Ovary (tissue), 9 donors: ENCODE data around the gene BBS1. TPM values are rescaled to one million over a fixed set of nuclear protein-coding genes. Genes with fewer than 3 reads are reported as not detected.

ENCODE experiments used
- DNase-seq, 5 donors: peaks; one replicate each; pipeline ENCODE4 v3.0.0-alpha.2; 2019 to 2020
- H3K27ac ChIP-seq, 2 donors: fragments of 200-600 bp; one replicate each; pipeline versions ENCODE4 v1.5.1 to v1.8.0; 2019 to 2022
- H3K27me3 ChIP-seq: fragments of 200-600 bp; one replicate; pipeline ENCODE4 v1.8.0; 2022
- H3K36me3 ChIP-seq: fragments of 200-600 bp; sonication (generic); one replicate; pipeline ENCODE4 v1.5.1; 2019
- H3K4me1 ChIP-seq: one replicate; pipeline ENCODE4 v1.8.1; 2013; ENCODE audit warnings: mild to moderate bottlenecking, moderate library complexity; ENCODE audit not compliant: insufficient read depth
- H3K4me3 ChIP-seq: fragments of 200-600 bp; sonication (generic); one replicate; pipeline ENCODE4 v1.5.1; 2017
- H3K9me3 ChIP-seq, 2 donors: fragments of 200-600 bp in 1 of 2; sonication (generic) in 1 of 2; one replicate each; pipeline versions ENCODE4 v1.5.1 to v1.8.1; 2013 to 2019; ENCODE audit warnings: mild to moderate bottlenecking in 1 of 2, moderate library complexity in 1 of 2
- CTCF ChIP-seq, 3 donors: fragments of 450-650 bp in 2 of 3; fragments of 200-600 bp in 1 of 3; IDR thresholded peaks; one replicate each; pipeline versions ENCODE4 v1.5.1 to v1.8.0; 2016 to 2022; ENCODE audit warnings: antibody characterized with exemption in 3 of 3, mild to moderate bottlenecking in 1 of 3
- EP300 ChIP-seq: sonication (generic); formaldehyde crosslinking; IDR thresholded peaks from one replicate; pipeline ENCODE4 v1.6.1; 2017; ENCODE audit warnings: antibody characterized with exemption
- POLR2A ChIP-seq: fragments of 450-650 bp; IDR thresholded peaks from one replicate; pipeline ENCODE4 v1.6.1; 2017; ENCODE audit warnings: antibody characterized with exemption, mild to moderate bottlenecking, moderate library complexity
- WGBS, 3 donors: extraction: QIAGEN DNeasy Blood & Tissue Kit in 1 of 3; methylation state at CpG; one replicate each; pipeline versions ENCODE4 v1.1.5 to v1.1.7; 2013 to 2017; 5-methylcytosine and 5-hydroxymethylcytosine counted together
- intact Hi-C, 4 donors: fragments of 100-400 bp; cut with DNase I; formaldehyde crosslinking; loops; one replicate each; pipeline versions ENCODE4 v1.11.0 to v1.15.1; 2022 to 2023
- polyA plus RNA-seq, 2 donors: library from polyadenylated mRNA; stranded (reverse); fragments of 200-250 nt in 1 of 2; fragments of 350-450 nt in 1 of 2; fragmentation: Illumina TruSeq in 1 of 2; extraction: RNeasy Lipid Tissue Mini Kit (QIAGEN cat#74804) in 1 of 2; gene quantifications; one replicate each; pipeline ENCODE4 v1.2.3, GENCODE V29; 2013 to 2014
- total RNA-seq, 7 donors: library from RNA; depleted of rRNA in 2 of 7; stranded (reverse); fragments of >200 nt in 2 of 7; fragmentation: NEBNext Ultra II Directional in 3 of 7; extraction: Animal tissue kit (Norgen Biotek cat#: 25700) in 3 of 7; gene quantifications; one replicate each; pipeline versions ENCODE4 v1.1.0 to v1.2.4, GENCODE V29; 2016 to 2023
- donor health status: DM: no; HTN: no; CAD: no; lungs with moderate emphysema.
- donor health status: DM: no; HTN: no; CAD: no.
- donor health status: Bipolar disorder and iron deficiency.
- donor health status: DM: yes; HTN: yes; CAD: no.
- donor health status: DM: no; HTN: no; CAD: no.
- donor health status: DM: yes; HTN: yes; CAD: no.

BBS1 gene
- total and polyA plus RNA-seq, 9 donors = 33.8 to 78.3 (median 67.2) TPM

GRCh38 chr11:66524304-66525040 is 14.0 kb downstream of the BBS1 start:
- no peak for TF ChIP-seq POLR2A
- TF ChIP-seq CTCF (IDR thresholded peaks at IDR 0.05) = no peak
- no peak for TF ChIP-seq EP300
- Histone ChIP-seq H3K9me3 (no peaks in the 10 kb centered on the region), H3K27ac (no peak overlapping the region), H3K27me3 (no peaks in the 10 kb centered on the region), H3K36me3 (no peaks in the 10 kb centered on the region), H3K4me1 (no peaks in the 10 kb centered on the region), H3K4me3 (no peak overlapping the region)
- intact Hi-C loops = no loop called here
- WGBS, 3 donors = 78 to 88% (median 79%) methylated on average over 10 of the region's 10 CpGs
- DNase-seq = no peak

- 77 to 81% (median 78%) methylated on average over 10 of the region's 10 CpGs for WGBS, 3 donors
- no peaks in the 10 kb centered on the region for H3K4me1 ChIP-seq
- no peaks in the 10 kb centered on the region for H3K36me3 ChIP-seq
- intact Hi-C loops = no loop called here
- no peak for DNase-seq
- H3K4me3 ChIP-seq = no peak overlapping the region
- H3K27me3 ChIP-seq = no peaks in the 10 kb centered on the region
- no peak overlapping the region for H3K27ac ChIP-seq
- TF ChIP-seq CTCF (IDR thresholded peaks at IDR 0.05) (no peak), POLR2A (no peak), EP300 (no peak)
- no peaks in the 10 kb centered on the region for H3K9me3 ChIP-seq
Observed at GRCh38 chr11:66529069-66529468, 18.6 kb downstream of the BBS1 start.

- DNase-seq = no peak
- TF ChIP-seq EP300 (no peak), POLR2A (no peak), CTCF (IDR thresholded peaks at IDR 0.05) (no peak)
- intact Hi-C loops = no loop called here
- H3K9me3 ChIP-seq = no peaks in the 10 kb centered on the region
- WGBS, 3 donors = 74 to 89% (median 85%) methylated on average over 13 of the region's 13 CpGs
- no peaks in the 10 kb centered on the region for H3K27me3 ChIP-seq
- H3K4me3 ChIP-seq = no peak overlapping the region
- no peaks in the 10 kb centered on the region for H3K4me1 ChIP-seq
- no peak overlapping the region for H3K27ac ChIP-seq
- H3K36me3 ChIP-seq = no peaks in the 10 kb centered on the region
Observed at GRCh38 chr11:66529655-66530054, 19.2 kb downstream of the BBS1 start.

GRCh38 chr11:66530927-66531709 is 20.7 kb downstream of the BBS1 start:
- Histone ChIP-seq H3K4me1 (no peaks in the 10 kb centered on the region), H3K27me3 (no peaks in the 10 kb centered on the region), H3K4me3 (no peak overlapping the region), H3K36me3 (no peaks in the 10 kb centered on the region), H3K27ac (no peak overlapping the region), H3K9me3 (no peaks in the 10 kb centered on the region)
- no peak for DNase-seq
- intact Hi-C loops = no loop called here
- no peak for TF ChIP-seq POLR2A
- TF ChIP-seq EP300 = no peak
- no peak for TF ChIP-seq CTCF (IDR thresholded peaks at IDR 0.05)
- 77 to 85% (median 83%) methylated on average over 10 of the region's 10 CpGs for WGBS, 3 donors
